Measurements from ENCODE around the gene VTA1. TPM values are rescaled to one million over a fixed set of nuclear protein-coding genes. Genes with fewer than 3 reads are reported as not detected.
A peak's percentile ranks its signal among the peaks of the same experiment; 100 is the strongest.

The VTA1 gene
- total and polyA plus RNA-seq, 2 of the 13 experiments (the other 11 are each of a cell fraction or from before 2014, with no cell fraction given) = 70.7 to 89.1 TPM

DNA sequence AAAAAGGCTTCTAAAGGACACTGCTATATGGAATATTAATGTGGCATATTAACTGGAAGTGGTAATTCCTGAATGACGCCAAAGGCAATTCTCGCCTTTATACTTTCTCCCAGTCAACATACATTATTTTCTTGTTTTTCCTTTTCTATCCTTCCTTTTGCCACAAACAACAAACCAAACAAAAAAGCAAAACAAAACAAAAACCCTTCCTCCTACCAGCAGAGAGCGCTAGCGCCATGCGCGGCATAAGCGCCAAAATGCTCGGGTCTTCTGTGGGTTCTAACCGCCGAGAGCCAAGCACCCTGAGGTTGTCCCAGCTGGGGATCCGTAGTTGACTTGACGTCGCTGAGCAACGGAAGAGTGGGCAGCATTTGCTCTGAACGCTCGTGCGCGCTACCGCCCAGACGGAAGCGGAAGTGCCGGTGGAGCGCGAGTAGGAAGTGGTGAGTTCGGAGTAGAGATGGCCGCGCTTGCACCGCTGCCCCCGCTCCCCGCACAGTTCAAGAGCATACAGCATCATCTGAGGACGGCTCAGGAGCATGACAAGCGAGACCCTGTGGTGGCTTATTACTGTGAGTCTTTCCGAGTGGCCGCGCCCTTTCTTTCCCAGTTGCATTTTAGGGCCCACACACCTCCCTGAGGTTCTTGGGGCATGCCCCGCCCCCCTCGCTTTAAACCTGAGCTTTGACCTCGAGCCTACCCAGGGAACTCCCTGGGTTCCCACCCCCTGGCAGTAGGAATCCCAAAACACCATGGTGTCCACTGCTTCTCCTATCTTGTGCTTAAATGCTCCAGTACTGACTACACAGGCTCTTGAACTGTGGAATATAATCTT lies at the start of gene VTA1, which contains the start of gene NMBR (continued):
- TF ChIP-seq, protein P1, sequence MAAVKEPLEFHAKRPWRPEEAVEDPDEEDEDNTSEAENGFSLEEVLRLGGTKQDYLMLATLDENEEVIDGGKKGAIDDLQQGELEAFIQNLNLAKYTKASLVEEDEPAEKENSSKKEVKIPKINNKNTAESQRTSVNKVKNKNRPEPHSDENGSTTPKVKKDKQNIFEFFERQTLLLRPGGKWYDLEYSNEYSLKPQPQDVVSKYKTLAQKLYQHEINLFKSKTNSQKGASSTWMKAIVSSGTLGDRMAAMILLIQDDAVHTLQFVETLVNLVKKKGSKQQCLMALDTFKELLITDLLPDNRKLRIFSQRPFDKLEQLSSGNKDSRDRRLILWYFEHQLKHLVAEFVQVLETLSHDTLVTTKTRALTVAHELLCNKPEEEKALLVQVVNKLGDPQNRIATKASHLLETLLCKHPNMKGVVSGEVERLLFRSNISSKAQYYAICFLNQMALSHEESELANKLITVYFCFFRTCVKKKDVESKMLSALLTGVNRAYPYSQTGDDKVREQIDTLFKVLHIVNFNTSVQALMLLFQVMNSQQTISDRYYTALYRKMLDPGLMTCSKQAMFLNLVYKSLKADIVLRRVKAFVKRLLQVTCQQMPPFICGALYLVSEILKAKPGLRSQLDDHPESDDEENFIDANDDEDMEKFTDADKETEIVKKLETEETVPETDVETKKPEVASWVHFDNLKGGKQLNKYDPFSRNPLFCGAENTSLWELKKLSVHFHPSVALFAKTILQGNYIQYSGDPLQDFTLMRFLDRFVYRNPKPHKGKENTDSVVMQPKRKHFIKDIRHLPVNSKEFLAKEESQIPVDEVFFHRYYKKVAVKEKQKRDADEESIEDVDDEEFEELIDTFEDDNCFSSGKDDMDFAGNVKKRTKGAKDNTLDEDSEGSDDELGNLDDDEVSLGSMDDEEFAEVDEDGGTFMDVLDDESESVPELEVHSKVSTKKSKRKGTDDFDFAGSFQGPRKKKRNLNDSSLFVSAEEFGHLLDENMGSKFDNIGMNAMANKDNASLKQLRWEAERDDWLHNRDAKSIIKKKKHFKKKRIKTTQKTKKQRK (IDR thresholded peaks at IDR 0.05; ENCODE audit: low read length) = no peak
- TF ChIP-seq KDM5B (CRISPR knock-in tag; IDR thresholded peaks at IDR 0.05; ENCODE audit: borderline replicate concordance) = peak; percentile 96; the same call in 1 of the 2 replicates
- TF ChIP-seq, protein P2, sequence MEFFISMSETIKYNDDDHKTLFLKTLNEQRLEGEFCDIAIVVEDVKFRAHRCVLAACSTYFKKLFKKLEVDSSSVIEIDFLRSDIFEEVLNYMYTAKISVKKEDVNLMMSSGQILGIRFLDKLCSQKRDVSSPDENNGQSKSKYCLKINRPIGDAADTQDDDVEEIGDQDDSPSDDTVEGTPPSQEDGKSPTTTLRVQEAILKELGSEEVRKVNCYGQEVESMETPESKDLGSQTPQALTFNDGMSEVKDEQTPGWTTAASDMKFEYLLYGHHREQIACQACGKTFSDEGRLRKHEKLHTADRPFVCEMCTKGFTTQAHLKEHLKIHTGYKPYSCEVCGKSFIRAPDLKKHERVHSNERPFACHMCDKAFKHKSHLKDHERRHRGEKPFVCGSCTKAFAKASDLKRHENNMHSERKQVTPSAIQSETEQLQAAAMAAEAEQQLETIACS (CRISPR knock-in tag; IDR thresholded peaks at IDR 0.05) = peak; percentile 94
- TF ChIP-seq, protein P3, sequence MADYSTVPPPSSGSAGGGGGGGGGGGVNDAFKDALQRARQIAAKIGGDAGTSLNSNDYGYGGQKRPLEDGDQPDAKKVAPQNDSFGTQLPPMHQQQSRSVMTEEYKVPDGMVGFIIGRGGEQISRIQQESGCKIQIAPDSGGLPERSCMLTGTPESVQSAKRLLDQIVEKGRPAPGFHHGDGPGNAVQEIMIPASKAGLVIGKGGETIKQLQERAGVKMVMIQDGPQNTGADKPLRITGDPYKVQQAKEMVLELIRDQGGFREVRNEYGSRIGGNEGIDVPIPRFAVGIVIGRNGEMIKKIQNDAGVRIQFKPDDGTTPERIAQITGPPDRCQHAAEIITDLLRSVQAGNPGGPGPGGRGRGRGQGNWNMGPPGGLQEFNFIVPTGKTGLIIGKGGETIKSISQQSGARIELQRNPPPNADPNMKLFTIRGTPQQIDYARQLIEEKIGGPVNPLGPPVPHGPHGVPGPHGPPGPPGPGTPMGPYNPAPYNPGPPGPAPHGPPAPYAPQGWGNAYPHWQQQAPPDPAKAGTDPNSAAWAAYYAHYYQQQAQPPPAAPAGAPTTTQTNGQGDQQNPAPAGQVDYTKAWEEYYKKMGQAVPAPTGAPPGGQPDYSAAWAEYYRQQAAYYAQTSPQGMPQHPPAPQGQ (CRISPR knock-in tag; IDR thresholded peaks at IDR 0.05; ENCODE audit: borderline replicate concordance) = peak; percentile 85; the same call in 1 of the 2 replicates
- TF ChIP-seq SOX13 (IDR thresholded peaks at IDR 0.05) = peak; percentile 13; the same call in 1 of the 2 replicates
- TF ChIP-seq SOX13 (CRISPR knock-in tag; conservative IDR thresholded peaks at IDR 0.05 in 1 of 2, IDR thresholded peaks at IDR 0.05 in 1 of 2) = peak in 1 of 2 experiments; percentile 72; a peak in 2 of 4 replicates
- TF ChIP-seq TP53 (CRISPR knock-in tag; conservative IDR thresholded peaks at IDR 0.05) = peak; percentile 51; the same call in 1 of the 2 replicates
- TF ChIP-seq CHD2 (IDR thresholded peaks at IDR 0.05; ENCODE audit: low read depth, low read length) = no peak
- peak; percentile 47; the same call in 1 of the 2 replicates for TF ChIP-seq HMG20A (CRISPR knock-in tag; IDR thresholded peaks at IDR 0.05; ENCODE audit: borderline replicate concordance)
- 0 out of 2 replicates have a peak, but pooled peaks have one; percentile 41 for TF ChIP-seq ZMYM2 (CRISPR knock-in tag; IDR thresholded peaks at IDR 0.05)
- TF ChIP-seq IKZF4 (CRISPR knock-in tag; IDR thresholded peaks at IDR 0.05; ENCODE audit: borderline replicate concordance, low read depth, not compliant biosample characterization) = no peak
- TF ChIP-seq THAP11 (CRISPR knock-in tag; IDR thresholded peaks at IDR 0.05) = peak; percentile 96
- 0 out of 2 replicates have a peak, but pooled peaks have one; percentile 65 for TF ChIP-seq PAWR (CRISPR knock-in tag; IDR thresholded peaks at IDR 0.05; ENCODE audit: borderline replicate concordance)
- peak; percentile 100 for TF ChIP-seq KMT2B (CRISPR knock-in tag; IDR thresholded peaks at IDR 0.05)
- TF ChIP-seq KDM2A (CRISPR knock-in tag; IDR thresholded peaks at IDR 0.05; ENCODE audit: borderline replicate concordance, low read depth) = peak; percentile 99
- peak; percentile 53; the same call in 1 of the 2 replicates for TF ChIP-seq BRCA1 (CRISPR knock-in tag; IDR thresholded peaks at IDR 0.05)
- peak; percentile 95 for TF ChIP-seq CBX1 (IDR thresholded peaks at IDR 0.05; ENCODE audit: low read depth)
- TF ChIP-seq, protein P4, sequence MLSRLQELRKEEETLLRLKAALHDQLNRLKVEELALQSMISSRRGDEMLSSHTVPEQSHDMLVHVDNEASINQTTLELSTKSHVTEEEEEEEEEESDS (CRISPR knock-in tag; IDR thresholded peaks at IDR 0.05; ENCODE audit: borderline replicate concordance) = 0 out of 2 replicates have a peak, but pooled peaks have one; percentile 56
- TF ChIP-seq ZNF598 (CRISPR knock-in tag; IDR thresholded peaks at IDR 0.05; ENCODE audit: borderline replicate concordance) = peak; percentile 99
- TF ChIP-seq ZNF263 (CRISPR knock-in tag; IDR thresholded peaks at IDR 0.05) = peak; percentile 53; the same call in 1 of the 2 replicates
- TF ChIP-seq ZSCAN30 (CRISPR knock-in tag; IDR thresholded peaks at IDR 0.05) = peak; percentile 92
- no peak; the same call in 1 of the 2 replicates for TF ChIP-seq NFKBIZ (CRISPR knock-in tag; IDR thresholded peaks at IDR 0.05)
- TF ChIP-seq ATAD3A (CRISPR knock-in tag; IDR thresholded peaks at IDR 0.05) = no peak

All from HepG2 (cell line).